HUES48 (cell line): ENCODE measurements around the gene ATXN7L1.
"Not testable (repeated sequence)": the region's sequence is repeated elsewhere in the genome, so short reads cannot be mapped to it uniquely, and the experiment has no call there.

Source experiments
- H3K27ac ChIP-seq: one replicate; pipeline ENCODE4 v1.7.0; 2013; ENCODE audit warnings: low read depth, low read length, inconsistent platforms
- H3K27me3 ChIP-seq: 2 replicates; pipeline ENCODE4 v1.6.1; 2013; ENCODE audit warnings: mild to moderate bottlenecking, low read length; ENCODE audit not compliant: control insufficient read depth, insufficient read depth
- H3K36me3 ChIP-seq: 2 replicates; pipeline ENCODE4 v1.6.1; 2013; ENCODE audit warnings: low read length; ENCODE audit not compliant: control insufficient read depth, insufficient read depth
- H3K4me1 ChIP-seq: 2 replicates; pipeline ENCODE4 v1.6.1; 2013; ENCODE audit warnings: mild to moderate bottlenecking, low read length; ENCODE audit not compliant: control insufficient read depth, insufficient read depth
- H3K4me3 ChIP-seq: 2 replicates; pipeline ENCODE4 v1.5.1; 2013; ENCODE audit warnings: mild to moderate bottlenecking, low read depth, low read length
- H3K9ac ChIP-seq: 2 replicates; pipeline ENCODE4 v1.6.1; 2013; ENCODE audit warnings: mild to moderate bottlenecking, low read depth, low read length, moderate library complexity
- H3K9me3 ChIP-seq: 2 replicates; pipeline ENCODE4 v1.6.1; 2013; ENCODE audit warnings: low read length; ENCODE audit not compliant: control insufficient read depth, insufficient read depth

The ATXN7L1 gene

GRCh38 chr7:105713488-105714465 is 162.6 kb downstream of the ATXN7L1 start:
- H3K4me3 ChIP-seq = no peak overlapping the region
- no peak overlapping the region for H3K27ac ChIP-seq
- no peak overlapping the region for H3K9ac ChIP-seq
- peaks cover 5% of the 10 kb centered on the region; the same call in 1 of the 2 replicates for H3K36me3 ChIP-seq
- H3K27me3 ChIP-seq = no peaks in the 10 kb centered on the region
- peaks cover 32% of the 10 kb centered on the region for H3K9me3 ChIP-seq
- H3K4me1 ChIP-seq = peaks cover 5% of the 10 kb centered on the region

- Histone ChIP-seq H3K4me1 (no peaks in the 10 kb centered on the region), H3K4me3 (no peak overlapping the region)
These were observed 163.5 kb downstream of the ATXN7L1 start for GRCh38 chr7:105712877-105713276.

GRCh38 chr7:105711726-105712402 is 164.5 kb downstream of the ATXN7L1 start:
- Histone ChIP-seq H3K9me3 (peaks cover 32% of the 10 kb centered on the region), H3K4me1 (peaks cover 8% of the 10 kb centered on the region; the same call in 1 of the 2 replicates), H3K36me3 (peaks cover 12% of the 10 kb centered on the region), H3K27ac (no peak overlapping the region), H3K4me3 (0 out of 2 replicates have a peak overlapping the region, but pooled peaks have one; percentile 3), H3K27me3 (no peaks in the 10 kb centered on the region), H3K9ac (no peak overlapping the region)

More at GRCh38 chr7:105712877-105713276, 163.5 kb downstream of the ATXN7L1 start:
- no peak overlapping the region for H3K27ac ChIP-seq
- peaks cover 7% of the 10 kb centered on the region for H3K36me3 ChIP-seq
- no peak overlapping the region for H3K9ac ChIP-seq
- no peaks in the 10 kb centered on the region for H3K27me3 ChIP-seq
- peaks cover 32% of the 10 kb centered on the region for H3K9me3 ChIP-seq

GRCh38 chr7:105710720-105711119 is 165.7 kb downstream of the ATXN7L1 start:
- H3K27me3 ChIP-seq, H3K4me1 ChIP-seq, H3K27ac ChIP-seq, H3K9ac ChIP-seq, H3K4me3 ChIP-seq: not testable (repeated sequence)
- Histone ChIP-seq H3K9me3 (peaks cover 32% of the 10 kb centered on the region), H3K36me3 (peaks cover 12% of the 10 kb centered on the region)

- peaks cover 8% of the 10 kb centered on the region; the same call in 1 of the 2 replicates for H3K4me1 ChIP-seq
- no peaks in the 10 kb centered on the region for H3K27me3 ChIP-seq
- H3K27ac ChIP-seq = no peak overlapping the region
- no peak overlapping the region for H3K4me3 ChIP-seq
- H3K36me3 ChIP-seq = peaks cover 12% of the 10 kb centered on the region
- H3K9me3 ChIP-seq = peaks cover 31% of the 10 kb centered on the region
- no peak overlapping the region for H3K9ac ChIP-seq
These were observed 167.7 kb downstream of the ATXN7L1 start for GRCh38 chr7:105708763-105709080.

- Histone ChIP-seq H3K4me1 (peaks cover 8% of the 10 kb centered on the region; the same call in 1 of the 2 replicates), H3K36me3 (peaks cover 8% of the 10 kb centered on the region), H3K9me3 (peaks cover 26% of the 10 kb centered on the region), H3K27me3 (no peaks in the 10 kb centered on the region), H3K27ac (no peak overlapping the region), H3K9ac (no peak overlapping the region), H3K4me3 (no peak overlapping the region)
These were observed 168.2 kb downstream of the ATXN7L1 start for GRCh38 chr7:105707967-105708762.

GRCh38 chr7:105707381-105707780 is 169.0 kb downstream of the ATXN7L1 start:
- Histone ChIP-seq H3K27me3 (no peaks in the 10 kb centered on the region), H3K9ac (no peak overlapping the region), H3K36me3 (peaks cover 7% of the 10 kb centered on the region; the same call in 1 of the 2 replicates), H3K4me3 (no peak overlapping the region), H3K4me1 (peaks cover 8% of the 10 kb centered on the region; the same call in 1 of the 2 replicates), H3K9me3 (peaks cover 19% of the 10 kb centered on the region), H3K27ac (no peak overlapping the region)

GRCh38 chr7:105705427-105705826 is 171.0 kb downstream of the ATXN7L1 start:
- H3K36me3 ChIP-seq = peaks cover 7% of the 10 kb centered on the region; the same call in 1 of the 2 replicates
- H3K27ac ChIP-seq = no peak overlapping the region
- no peaks in the 10 kb centered on the region for H3K9me3 ChIP-seq
- no peak overlapping the region for H3K4me3 ChIP-seq
- H3K27me3 ChIP-seq = no peaks in the 10 kb centered on the region
- peaks cover 18% of the 10 kb centered on the region for H3K4me1 ChIP-seq
- H3K9ac ChIP-seq = no peak overlapping the region

- no peak overlapping the region for H3K4me3 ChIP-seq
- peaks cover 7% of the 10 kb centered on the region; the same call in 1 of the 2 replicates for H3K36me3 ChIP-seq
- peaks cover 26% of the 10 kb centered on the region for H3K4me1 ChIP-seq
These were observed 173.0 kb downstream of the ATXN7L1 start for GRCh38 chr7:105703207-105703930.

More at GRCh38 chr7:105703207-105703930, 173.0 kb downstream of the ATXN7L1 start:
- no peak overlapping the region for H3K27ac ChIP-seq
- H3K9ac ChIP-seq = no peak overlapping the region
- no peaks in the 10 kb centered on the region for H3K27me3 ChIP-seq
- no peaks in the 10 kb centered on the region for H3K9me3 ChIP-seq
